Upper lobe of left lung (tissue), 4 donors: ENCODE data around the gene MUC5B.

Source experiments
- CTCF ChIP-seq, 6 experiments: fragments of 450-650 bp in 4 of 6; fragments of 200-600 bp in 2 of 6; sonication (generic) in 2 of 6; IDR thresholded peaks; one replicate each; pipeline ENCODE4 v1.5.1; 2016 to 2019; ENCODE audit warnings: antibody characterized with exemption in 6 of 6
- POLR2A ChIP-seq, 4 donors: fragments of 450-650 bp; IDR thresholded peaks; one replicate each; pipeline ENCODE4 v1.5.1; 2016 to 2017; ENCODE audit warnings: antibody characterized with exemption in 4 of 4, mild to moderate bottlenecking in 2 of 4
- POLR2AphosphoS5 ChIP-seq, 2 donors: sonication (generic); formaldehyde crosslinking; IDR thresholded peaks; one replicate each; pipeline ENCODE4 v1.5.1; 2017; ENCODE audit warnings: antibody characterized with exemption in 2 of 2

- TF ChIP-seq CTCF (IDR thresholded peaks at IDR 0.05) = no peak
- TF ChIP-seq POLR2AphosphoS5 (IDR thresholded peaks at IDR 0.05) = no peak
- no peak for TF ChIP-seq POLR2A (IDR thresholded peaks at IDR 0.05)
These were observed 42.7 kb upstream of the MUC5B start for GRCh38 chr11:1180171-1180570.
